CD14-positive monocyte (primary cell): Measurements from ENCODE around the gene CCDC149. TPM values are rescaled to one million over a fixed set of nuclear protein-coding genes. Genes with fewer than 3 reads are reported as not detected.

ENCODE experiments used
- DNase-seq, 3 donors: peaks; one replicate each; pipeline ENCODE4 v3.0.0-alpha.2; 2011 to 2022
- H2AFZ ChIP-seq: 2 replicates; pipeline ENCODE4 v1.6.0; 2012; ENCODE audit warnings: mild to moderate bottlenecking, low read depth, low read length, inconsistent platforms; ENCODE audit not compliant: insufficient read depth, poor library complexity, severe bottlenecking
- H3K27ac ChIP-seq, 2 donors: 1 replicate in 1 of 2; 2 replicates in 1 of 2; pipeline ENCODE4 v1.5.1; 2012 to 2013; ENCODE audit warnings: low read length in 2 of 2, control low read depth in 1 of 2, inconsistent platforms in 1 of 2, low read depth in 1 of 2, mild to moderate bottlenecking in 1 of 2
- H3K27me3 ChIP-seq, 2 donors: one replicate each; pipeline versions ENCODE4 v1.6.0 to v1.6.1; 2011 to 2013; ENCODE audit warnings: low read length in 2 of 2; ENCODE audit not compliant: control insufficient read depth in 2 of 2, insufficient read depth in 2 of 2
- H3K36me3 ChIP-seq, 2 donors: replicated peaks in 1 of 2; 1 replicate in 1 of 2; 2 replicates in 1 of 2; pipeline versions ENCODE4 v1.5.1 to v1.6.1; 2012 to 2013; ENCODE audit warnings: low read length in 2 of 2, control low read depth in 1 of 2, inconsistent platforms in 1 of 2, mild to moderate bottlenecking in 1 of 2; ENCODE audit not compliant: insufficient read depth in 2 of 2, control insufficient read depth in 1 of 2
- H3K4me1 ChIP-seq, 2 donors: 1 replicate in 1 of 2; 2 replicates in 1 of 2; pipeline versions ENCODE4 v1.5.1 to v1.6.1; 2012 to 2013; ENCODE audit warnings: low read length in 2 of 2, control low read depth in 1 of 2, inconsistent platforms in 1 of 2, mild to moderate bottlenecking in 1 of 2, moderate library complexity in 1 of 2; ENCODE audit not compliant: insufficient read depth in 2 of 2, control insufficient read depth in 1 of 2
- H3K4me2 ChIP-seq: replicated peaks from 2 replicates; pipeline ENCODE3; 2012; ENCODE audit warnings: low read length, moderate library complexity, mild to moderate bottlenecking; ENCODE audit not compliant: poor library complexity, severe bottlenecking; ENCODE audit errors: extremely low read depth
- H3K4me3 ChIP-seq, 3 experiments: fragments of 200-600 bp in 1 of 3; sonication (generic) in 1 of 3; replicated peaks in 1 of 3; 1 replicate in 2 of 3; 2 replicates in 1 of 3; pipeline ENCODE4 v1.5.1; 2011 to 2013; ENCODE audit warnings: low read length in 3 of 3, mild to moderate bottlenecking in 3 of 3, control low read depth in 2 of 3, low read depth in 2 of 3, inconsistent platforms in 1 of 3, moderate library complexity in 1 of 3
- H3K79me2 ChIP-seq: 2 replicates; pipeline ENCODE4 v1.6.0; 2012; ENCODE audit warnings: mild to moderate bottlenecking, control low read depth, inconsistent platforms, low read length, moderate library complexity; ENCODE audit not compliant: insufficient read depth
- H3K9ac ChIP-seq: 2 replicates; pipeline ENCODE4 v1.6.0; 2017; ENCODE audit warnings: low read length, mild to moderate bottlenecking; ENCODE audit not compliant: insufficient read depth, poor library complexity, severe bottlenecking
- H3K9me3 ChIP-seq, 2 donors: replicated peaks in 1 of 2; 1 replicate in 1 of 2; 2 replicates in 1 of 2; pipeline versions ENCODE4 v1.5.1 to v1.6.1; 2012 to 2013; ENCODE audit warnings: low read length in 2 of 2, control low read depth in 1 of 2; ENCODE audit not compliant: control insufficient read depth in 1 of 2, insufficient read depth in 1 of 2
- H4K20me1 ChIP-seq: 2 replicates; pipeline ENCODE4 v1.6.0; 2012; ENCODE audit warnings: mild to moderate bottlenecking, low read length, control low read depth, moderate library complexity; ENCODE audit not compliant: insufficient read depth
- H3K27ac Mint-ChIP-seq, 7 donors: one replicate each; pipeline ENCODE4 v1.8.0; 2020; ENCODE audit warnings: mild to moderate bottlenecking in 7 of 7, mixed read lengths in 7 of 7, moderate library complexity in 6 of 7, inconsistent platforms in 2 of 7
- H3K27me3 Mint-ChIP-seq, 3 donors: one replicate each; pipeline ENCODE4 v1.8.0; 2021 to 2022; ENCODE audit warnings: low read depth in 3 of 3, mild to moderate bottlenecking in 3 of 3, mixed read lengths in 3 of 3, moderate library complexity in 3 of 3, inconsistent platforms in 1 of 3
- H3K36me3 Mint-ChIP-seq, 2 donors: one replicate each; pipeline ENCODE4 v1.8.0; 2020; ENCODE audit warnings: mixed read lengths in 2 of 2, inconsistent platforms in 1 of 2, mild to moderate bottlenecking in 1 of 2
- H3K4me1 Mint-ChIP-seq: one replicate; pipeline ENCODE4 v1.8.0; 2020; ENCODE audit warnings: mild to moderate bottlenecking, mixed read lengths
- H3K4me3 Mint-ChIP-seq, 2 donors: one replicate each; pipeline ENCODE4 v1.8.0; 2020; ENCODE audit warnings: mild to moderate bottlenecking in 2 of 2, mixed read lengths in 2 of 2, moderate library complexity in 1 of 2
- H3K9me3 Mint-ChIP-seq, 7 donors: one replicate each; pipeline ENCODE4 v1.8.0; 2020 to 2022; ENCODE audit warnings: mixed read lengths in 7 of 7, mild to moderate bottlenecking in 6 of 7, moderate library complexity in 6 of 7, inconsistent platforms in 2 of 7
- WGBS: methylation state at CpG from one replicate; pipeline ENCODE4 v1.1.5; 2013; ENCODE audit warnings: missing lambda C conversion rate; ENCODE audit not compliant: insufficient coverage; 5-methylcytosine and 5-hydroxymethylcytosine counted together
- intact Hi-C, 2 donors: fragments of 100-400 bp; cut with micrococcal nuclease; formaldehyde crosslinking; loops; one replicate each; pipeline versions ENCODE4 v1.15.0 to v1.15.1; 2023
- polyA plus RNA-seq, 3 donors: library from polyadenylated mRNA; depleted of rRNA in 1 of 3; unstranded in 2 of 3; stranded (reverse) in 1 of 3; fragments of 300-500 nt in 2 of 3; fragments of >200 nt in 1 of 3; fragmentation: Illumina TruSeq in 2 of 3; gene quantifications; 1 replicate in 2 of 3; 2 replicates in 1 of 3; pipeline ENCODE4 v1.2.3, GENCODE V29; 2012 to 2021
- TF ChIP-seq, protein P1 (sequence below): fragments of 200-600 bp; IDR thresholded peaks from one replicate; pipeline ENCODE4 v1.8.0; 2022; ENCODE audit warnings: antibody characterized with exemption, mild to moderate bottlenecking

The CCDC149 gene
- polyA plus RNA-seq, 3 donors = 5.5 to 15.8 (median 14.9) TPM

DNA sequence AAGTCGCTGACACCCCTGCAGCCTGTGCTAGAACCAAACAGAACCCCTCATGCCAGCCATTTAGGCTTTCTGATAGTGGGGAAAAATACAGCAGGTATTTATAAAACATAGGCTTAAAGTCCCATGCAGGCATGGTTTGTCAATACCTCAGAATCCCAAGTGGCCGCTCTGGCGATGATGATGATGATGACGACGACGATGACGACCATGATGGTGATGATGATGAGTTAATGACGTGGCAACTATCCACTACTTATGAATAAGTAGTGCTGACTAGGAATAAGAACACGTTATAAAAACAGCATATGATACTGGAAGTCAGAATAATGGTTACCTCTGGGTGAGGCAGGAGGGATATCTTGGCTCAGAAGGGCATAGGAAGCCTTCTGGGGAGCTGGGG lies 18.0 kb downstream of the CCDC149 start:
- 100% methylated on average over 2 of the region's 9 CpGs for WGBS
- H3K27ac ChIP-seq = no peak overlapping the region
- TF ChIP-seq, protein P1, sequence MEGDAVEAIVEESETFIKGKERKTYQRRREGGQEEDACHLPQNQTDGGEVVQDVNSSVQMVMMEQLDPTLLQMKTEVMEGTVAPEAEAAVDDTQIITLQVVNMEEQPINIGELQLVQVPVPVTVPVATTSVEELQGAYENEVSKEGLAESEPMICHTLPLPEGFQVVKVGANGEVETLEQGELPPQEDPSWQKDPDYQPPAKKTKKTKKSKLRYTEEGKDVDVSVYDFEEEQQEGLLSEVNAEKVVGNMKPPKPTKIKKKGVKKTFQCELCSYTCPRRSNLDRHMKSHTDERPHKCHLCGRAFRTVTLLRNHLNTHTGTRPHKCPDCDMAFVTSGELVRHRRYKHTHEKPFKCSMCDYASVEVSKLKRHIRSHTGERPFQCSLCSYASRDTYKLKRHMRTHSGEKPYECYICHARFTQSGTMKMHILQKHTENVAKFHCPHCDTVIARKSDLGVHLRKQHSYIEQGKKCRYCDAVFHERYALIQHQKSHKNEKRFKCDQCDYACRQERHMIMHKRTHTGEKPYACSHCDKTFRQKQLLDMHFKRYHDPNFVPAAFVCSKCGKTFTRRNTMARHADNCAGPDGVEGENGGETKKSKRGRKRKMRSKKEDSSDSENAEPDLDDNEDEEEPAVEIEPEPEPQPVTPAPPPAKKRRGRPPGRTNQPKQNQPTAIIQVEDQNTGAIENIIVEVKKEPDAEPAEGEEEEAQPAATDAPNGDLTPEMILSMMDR = no peak
- no peaks in the 10 kb centered on the region for H3K79me2 ChIP-seq
- intact Hi-C loops = no loop called here
- H4K20me1 ChIP-seq = peaks cover 27% of the 10 kb centered on the region
- H3K9me3 ChIP-seq = no peaks in the 10 kb centered on the region
- no peak overlapping the region for H3K4me2 ChIP-seq
- no peak for DNase-seq
- no peak overlapping the region for H3K4me3 ChIP-seq
- no peaks in the 10 kb centered on the region for H3K27me3 ChIP-seq
- Mint-ChIP-seq H3K27me3 (no peaks in the 10 kb centered on the region), H3K4me3 (no peak overlapping the region), H3K4me1 (peaks cover 7% of the 10 kb centered on the region), H3K36me3 (peaks cover 24 to 41% of the 10 kb centered on the region in 2 donors), H3K27ac (no peak overlapping the region), H3K9me3 (no peaks in the 10 kb centered on the region)
- no peak overlapping the region for H3K9ac ChIP-seq
- no peak overlapping the region for H2AFZ ChIP-seq
- H3K4me1 ChIP-seq = no peaks in the 10 kb centered on the region
- H3K36me3 ChIP-seq = peaks cover 7 to 42% of the 10 kb centered on the region in 2 donors

GRCh38 chr4:24894243-24894642 lies 18.6 kb downstream of the CCDC149 start:
- DNase-seq = no peak
- no peak overlapping the region for H2AFZ ChIP-seq
- no peaks in the 10 kb centered on the region for H3K9me3 ChIP-seq
- TF ChIP-seq, protein P1 = no peak
- peaks cover 22% of the 10 kb centered on the region for H4K20me1 ChIP-seq
- no peak overlapping the region for H3K9ac ChIP-seq
- peaks cover 12% of the 10 kb centered on the region for H3K4me1 Mint-ChIP-seq
- no peaks in the 10 kb centered on the region for H3K79me2 ChIP-seq
- no peak overlapping the region for H3K4me2 ChIP-seq
- intact Hi-C loops = no loop called here
- H3K36me3 ChIP-seq = peaks cover 7 to 42% of the 10 kb centered on the region in 2 donors
- peak overlapping the region in 1 of 7 donors; percentile 13 for H3K27ac Mint-ChIP-seq
- H3K4me1 ChIP-seq = no peaks in the 10 kb centered on the region
- no peak overlapping the region for H3K27ac ChIP-seq
- H3K9me3 Mint-ChIP-seq = no peaks in the 10 kb centered on the region
- no peaks in the 10 kb centered on the region for H3K27me3 ChIP-seq
- no CpG with 5 or more reads among the region's 1 CpG for WGBS
- no peaks in the 10 kb centered on the region for H3K27me3 Mint-ChIP-seq
- H3K36me3 Mint-ChIP-seq = peaks cover 26 to 42% of the 10 kb centered on the region in 2 donors
- H3K4me3 ChIP-seq = no peak overlapping the region
- no peak overlapping the region for H3K4me3 Mint-ChIP-seq
